Activated CD8-positive, alpha-beta memory T cell treated with anti-CD3 and anti-CD28 coated beads for 4 hours (primary cell): ENCODE results near the gene ATP9B.
"Not testable (repeated sequence)": the region's sequence is repeated elsewhere in the genome, so short reads cannot be mapped to it uniquely, and the experiment has no call there.

ENCODE experiments used
- DNase-seq, 2 donors: peaks; one replicate each; pipeline ENCODE4 v3.0.0-alpha.2; 2020; ENCODE audit warnings: low read depth in 2 of 2

Gene ATP9B

GRCh38 chr18:79070486-79070885, 1.3 kb downstream of the ATP9B start:
- DNase-seq = no peak

- no peak for DNase-seq
Measured at GRCh38 chr18:79071037-79071436, 1.8 kb downstream of the ATP9B start.

GRCh38 chr18:79071503-79072210, 2.5 kb downstream of the ATP9B start:
- no peak for DNase-seq

GRCh38 chr18:79072655-79073054, 3.5 kb downstream of the ATP9B start:
- not testable (repeated sequence) for DNase-seq

GRCh38 chr18:79077181-79077580, 8.0 kb downstream of the ATP9B start:
- DNase-seq = no peak

- DNase-seq = not testable (repeated sequence)
Measured at GRCh38 chr18:79078791-79079190, 9.6 kb downstream of the ATP9B start.

- DNase-seq = no peak
Measured at GRCh38 chr18:79092874-79093273, 23.7 kb downstream of the ATP9B start.

- DNase-seq = no peak
Measured at GRCh38 chr18:79093986-79094385, 24.8 kb downstream of the ATP9B start.

- DNase-seq = no peak
Measured at GRCh38 chr18:79095216-79095615, 26.0 kb downstream of the ATP9B start.

GRCh38 chr18:79100944-79101343, 31.8 kb downstream of the ATP9B start:
- no peak for DNase-seq

- no peak for DNase-seq
Measured at GRCh38 chr18:79102886-79103285, 33.7 kb downstream of the ATP9B start.

GRCh38 chr18:79104137-79104536, 34.9 kb downstream of the ATP9B start:
- no peak for DNase-seq

GRCh38 chr18:79105455-79105854, 36.3 kb downstream of the ATP9B start:
- no peak for DNase-seq

- no peak for DNase-seq
Measured at GRCh38 chr18:79106084-79106483, 36.9 kb downstream of the ATP9B start.

GRCh38 chr18:79107886-79108285, 38.7 kb downstream of the ATP9B start:
- DNase-seq = no peak

GRCh38 chr18:79108549-79109215, 39.5 kb downstream of the ATP9B start:
- DNase-seq = no peak

- no peak for DNase-seq
Measured at GRCh38 chr18:79111483-79111882, 42.3 kb downstream of the ATP9B start.

GRCh38 chr18:79117385-79117784, 48.2 kb downstream of the ATP9B start:
- DNase-seq = no peak

GRCh38 chr18:79117788-79118187, 48.6 kb downstream of the ATP9B start:
- no peak for DNase-seq

GRCh38 chr18:79118797-79119196, 49.6 kb downstream of the ATP9B start:
- no peak for DNase-seq

GRCh38 chr18:79121746-79122474, 52.7 kb downstream of the ATP9B start:
- no peak for DNase-seq

- no peak for DNase-seq
Measured at GRCh38 chr18:79123948-79124347, 54.8 kb downstream of the ATP9B start.

- DNase-seq = no peak
Measured at GRCh38 chr18:79129120-79129519, 59.9 kb downstream of the ATP9B start.
